ENCODE measurements around the gene ZC2HC1B. TPM values are rescaled to one million over a fixed set of nuclear protein-coding genes. Genes with fewer than 3 reads are reported as not detected.
"Not testable (repeated sequence)": the region's sequence is repeated elsewhere in the genome, so short reads cannot be mapped to it uniquely, and the experiment has no call there.

The ZC2HC1B gene
- polyA plus RNA-seq (ENCODE audit: insufficient read length in 12 of 12), result under 1 TPM in 2 of 12 donors, not detected in 10; 0.38 to 0.83 TPM
- long read RNA-seq, donor 1, result 0 reads
- long read RNA-seq, donor 2, result 0 reads
- long read RNA-seq, donor 3, result 0 reads
- long read RNA-seq, donor 4, result 0 reads
- long read RNA-seq, donor 5, result 0 reads
- long read RNA-seq, donor 6, result 0 reads
- long read RNA-seq, donor 7, result 0 reads
- long read RNA-seq, donor 8, result 0 reads
- long read RNA-seq, donor 9, result 0 reads
- long read RNA-seq, donor 10, result 0 reads
- long read RNA-seq, donor 11, result 0 reads

- no peak for DNase-seq
Observed at GRCh38 chr6:143864234-143864633, at the start of gene ZC2HC1B. Gene ZC2HC1B (plus strand): TSS chr6:143864474. CDS start chr6:143864540, 66 bp downstream.

GRCh38 chr6:143817621-143818020 is 46.7 kb upstream of the ZC2HC1B start:
- DNase-seq, result no peak

DNA sequence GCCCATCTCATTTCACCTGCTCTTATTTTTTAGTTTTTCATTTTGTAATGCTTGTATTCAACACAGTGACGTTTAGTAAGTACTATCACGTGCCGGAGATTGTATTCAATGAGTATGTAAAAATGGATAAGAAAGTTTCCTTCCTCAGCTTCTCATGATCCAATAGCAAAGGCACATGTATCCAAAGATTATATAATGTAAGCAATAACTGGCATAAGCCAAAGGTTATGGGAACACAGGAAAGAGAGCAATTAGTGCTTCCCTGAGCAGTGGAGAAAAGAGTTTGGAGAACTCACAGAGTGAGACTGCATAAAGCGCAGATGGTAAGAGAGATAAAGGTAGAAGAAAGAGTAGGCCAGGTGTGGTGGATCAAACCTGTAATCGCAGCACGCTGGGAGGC is 42.9 kb upstream of the ZC2HC1B start:
- no peak for DNase-seq

GRCh38 chr6:143822584-143823024 is 41.7 kb upstream of the ZC2HC1B start:
- no peak for DNase-seq

DNA sequence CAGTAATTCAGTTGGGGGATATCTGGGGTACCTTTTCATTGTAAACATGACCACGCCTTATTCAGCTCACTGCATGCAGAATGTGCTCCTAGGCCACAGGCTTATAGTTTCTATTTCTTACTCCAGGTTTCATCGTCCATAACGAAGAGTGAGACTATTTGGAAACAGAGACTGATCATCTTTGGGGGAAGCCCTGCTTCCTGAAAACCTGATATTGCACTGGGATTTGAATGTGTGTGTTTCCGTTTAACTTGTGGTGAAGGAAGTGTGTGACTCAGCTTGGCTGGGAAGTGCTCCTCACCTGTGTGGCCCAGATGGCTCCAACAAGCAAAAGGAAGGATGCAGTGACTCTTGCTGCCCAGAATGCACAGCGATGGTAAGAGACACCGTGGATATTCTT is 40.7 kb upstream of the ZC2HC1B start:
- no peak for DNase-seq

GRCh38 chr6:143828572-143828971 is 35.7 kb upstream of the ZC2HC1B start:
- DNase-seq, result no peak

GRCh38 chr6:143836150-143836549 is 28.1 kb upstream of the ZC2HC1B start:
- DNase-seq, result no peak

GRCh38 chr6:143838395-143838794 is 25.9 kb upstream of the ZC2HC1B start:
- DNase-seq, result no peak

DNA sequence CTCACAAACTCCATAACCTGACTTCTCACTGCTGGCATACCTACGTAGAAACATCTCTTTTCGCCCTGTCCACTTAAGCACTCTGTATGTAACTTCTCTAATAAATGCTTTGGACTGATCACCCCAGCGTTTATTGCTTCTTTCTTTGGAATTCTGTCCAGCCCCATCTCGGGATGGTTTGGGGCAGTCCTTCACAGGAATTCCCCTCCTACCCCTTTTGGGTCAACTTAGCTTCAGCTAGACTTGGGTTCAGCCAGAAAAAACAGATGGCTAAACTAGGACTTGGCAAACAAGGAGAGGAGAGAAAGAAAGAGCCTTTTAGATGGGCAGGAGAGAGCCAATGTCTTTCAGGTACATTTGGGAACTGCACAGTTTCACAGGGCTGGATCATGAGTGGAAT is 25.1 kb upstream of the ZC2HC1B start:
- no peak for DNase-seq

DNA sequence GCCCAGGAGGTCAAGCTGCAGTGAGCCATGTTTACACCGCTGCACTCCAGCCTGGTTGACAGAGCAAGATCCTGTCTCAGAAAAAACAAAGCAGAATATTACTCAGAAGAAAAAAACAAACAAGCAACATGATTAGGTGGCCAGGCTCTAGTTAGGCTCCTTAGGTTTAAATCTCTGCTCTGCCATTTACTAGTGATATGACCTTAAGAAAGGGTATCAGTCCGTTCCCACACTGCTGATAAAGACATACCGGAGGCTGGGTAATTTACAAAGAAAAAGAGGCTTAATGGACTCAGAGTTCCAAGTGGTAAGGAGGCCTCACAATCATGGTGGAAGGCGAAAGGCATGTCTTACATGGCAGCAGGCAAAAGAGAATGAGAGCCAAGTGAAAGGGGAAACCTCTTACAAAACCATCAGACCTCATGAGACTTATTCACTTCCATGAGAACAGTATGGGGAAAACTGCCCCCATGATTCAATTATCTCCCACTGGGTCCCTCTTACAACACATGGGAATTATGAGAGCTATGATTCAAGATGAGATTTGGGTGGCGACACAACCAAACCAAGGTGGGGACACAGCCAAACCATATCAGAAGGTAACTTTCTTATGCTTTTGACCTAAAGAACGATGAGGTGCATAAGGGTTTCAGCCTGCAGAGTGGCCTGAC is 23.5 kb upstream of the ZC2HC1B start:
- DNase-seq, result no peak

DNA sequence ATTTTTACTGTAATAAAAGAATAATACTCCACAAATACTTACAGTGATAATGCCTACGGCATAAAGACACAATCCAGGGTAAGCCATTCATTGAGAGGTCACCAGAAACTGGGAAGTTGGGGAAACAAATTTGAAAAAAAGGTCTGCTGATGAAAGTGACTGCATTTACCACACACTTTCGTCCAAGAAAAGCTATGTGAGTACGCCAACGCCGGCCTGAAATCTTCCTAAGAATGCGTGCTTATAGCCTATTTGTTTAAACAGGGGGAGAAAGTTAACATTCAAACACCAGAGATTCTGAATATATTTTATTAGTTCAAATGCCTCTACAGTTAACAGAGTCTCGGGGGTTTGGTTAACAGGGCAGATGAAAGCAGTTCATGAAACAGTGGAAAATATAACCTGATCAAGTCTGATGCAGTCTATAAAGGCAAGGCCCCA is 21.8 kb upstream of the ZC2HC1B start:
- DNase-seq, result no peak

DNA sequence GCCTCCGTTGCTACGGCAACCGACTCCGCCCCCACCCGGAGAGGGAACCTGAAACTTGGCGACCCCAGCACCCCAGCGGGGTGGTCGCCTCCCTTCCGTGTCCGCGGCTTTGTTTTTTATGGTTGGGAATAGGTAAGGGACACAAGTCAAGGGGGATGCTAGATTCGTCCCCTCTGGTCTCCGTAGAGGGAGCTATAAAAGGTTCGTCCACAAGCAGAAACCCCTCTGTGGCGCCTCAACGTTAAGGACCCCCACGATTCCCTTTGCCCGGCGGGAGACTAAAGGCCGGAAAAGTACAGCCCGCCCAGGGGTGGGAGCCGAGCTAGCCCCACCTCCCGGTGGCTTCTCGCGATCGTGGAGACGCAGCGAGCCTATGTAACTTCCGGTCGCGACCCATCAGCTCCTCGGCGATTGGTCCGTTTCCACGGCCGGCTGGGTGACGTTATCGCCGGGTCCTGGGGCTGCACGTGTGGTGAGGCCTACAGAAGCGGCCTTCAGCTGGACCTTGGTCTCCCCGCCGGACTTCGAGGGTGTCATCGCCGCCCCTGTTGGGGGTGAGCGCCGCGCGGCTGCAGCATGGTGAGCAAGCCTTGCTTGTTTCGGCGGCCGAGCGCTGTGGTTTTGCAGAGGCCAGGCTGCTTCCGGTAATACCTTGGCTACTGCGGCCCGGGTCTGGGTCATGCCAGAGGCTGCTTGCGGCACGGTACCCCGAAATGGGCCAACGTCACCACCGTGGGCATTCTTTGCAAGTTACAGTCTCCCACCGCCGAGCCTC is 21.2 kb upstream of the ZC2HC1B start, which contains the start of gene LTV1:
LTV1 (plus strand) TSS at position 437 of the 775 bp plus-strand sequence; CDS start at position 577, 140 bp downstream.
- DNase-seq, result peak; percentile 98

GRCh38 chr6:143843677-143843999 is 20.6 kb upstream of the ZC2HC1B start:
- no peak for DNase-seq

DNA sequence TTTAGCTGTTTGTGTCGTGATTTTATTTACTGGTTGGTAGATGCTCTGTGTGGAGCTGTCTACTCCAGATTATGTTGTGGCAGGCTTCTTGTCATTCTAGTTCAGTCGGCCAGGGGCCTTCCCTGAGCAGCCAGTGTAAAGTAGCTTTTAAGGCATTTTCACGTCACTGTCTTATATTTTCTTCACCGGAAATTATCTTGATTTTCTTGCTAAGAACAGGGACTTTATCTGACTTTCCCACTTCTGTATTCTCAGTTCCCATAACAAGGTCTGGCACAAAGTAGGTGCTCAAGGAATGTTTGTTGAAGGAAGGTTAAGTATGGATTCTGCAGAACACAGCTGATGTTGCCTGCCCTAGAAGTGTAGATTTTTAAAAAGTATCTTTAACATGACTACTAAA is 20.3 kb upstream of the ZC2HC1B start:
- DNase-seq, result no peak

DNA sequence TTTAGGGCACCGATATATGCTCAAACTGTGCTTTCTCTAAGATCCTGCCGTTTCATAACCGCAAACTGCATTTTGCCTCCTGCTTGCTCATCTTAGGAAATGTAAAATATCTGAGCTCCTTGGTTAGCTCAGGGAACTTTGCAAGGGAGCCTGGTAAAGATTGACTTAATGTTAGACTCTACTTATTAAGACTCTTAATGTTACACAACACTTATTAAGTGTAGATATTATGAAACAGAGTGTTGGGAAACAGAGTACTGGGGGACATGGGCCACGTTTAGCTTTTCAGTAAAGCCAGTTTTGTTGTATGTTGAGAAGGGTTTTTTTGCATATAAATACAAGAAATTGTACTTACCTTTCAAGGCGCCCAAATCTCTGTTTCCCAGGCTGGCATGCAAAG is 19.2 kb upstream of the ZC2HC1B start:
- no peak for DNase-seq

GRCh38 chr6:143851706-143852105 is 12.6 kb upstream of the ZC2HC1B start:
- not testable (repeated sequence) for DNase-seq

- DNase-seq, result not testable (repeated sequence)
Observed at GRCh38 chr6:143855057-143855456, 9.2 kb upstream of the ZC2HC1B start.

DNA sequence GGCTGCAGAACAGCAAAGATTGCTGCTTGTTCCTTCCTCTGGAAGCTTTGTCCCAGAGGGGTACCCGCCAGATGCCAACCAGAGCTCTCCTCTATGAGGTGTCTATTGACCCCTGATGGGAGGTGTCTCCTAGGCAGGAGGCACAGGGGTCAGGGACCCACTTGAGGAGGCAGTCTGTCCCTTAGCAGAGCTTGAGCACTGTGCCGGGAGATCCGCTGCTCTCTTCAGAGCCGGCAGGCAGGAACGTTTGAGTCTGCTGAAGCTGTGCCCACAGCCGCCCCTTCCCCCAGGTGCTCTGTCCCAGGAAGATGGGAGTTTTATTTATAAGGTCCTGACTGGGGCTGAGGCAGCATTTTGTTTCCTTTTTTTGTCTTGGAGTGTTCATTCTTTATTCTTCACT is 7.5 kb upstream of the ZC2HC1B start:
- not testable (repeated sequence) for DNase-seq

DNA sequence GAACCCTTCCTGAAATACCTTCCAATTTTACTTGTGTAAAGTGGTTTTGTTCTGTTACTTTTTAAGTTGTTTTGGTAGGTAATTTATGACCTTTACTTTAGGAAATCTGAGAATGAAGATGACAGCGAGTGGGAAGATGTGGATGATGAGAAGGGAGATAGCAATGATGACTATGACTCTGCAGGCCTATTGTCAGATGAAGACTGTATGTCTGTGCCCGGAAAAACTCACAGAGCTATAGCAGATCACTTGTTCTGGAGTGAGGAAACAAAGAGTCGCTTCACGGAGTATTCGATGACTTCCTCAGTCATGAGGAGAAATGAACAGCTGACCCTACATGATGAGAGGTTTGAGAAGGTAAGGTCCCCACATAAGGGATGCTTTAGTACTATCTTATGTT is 6.6 kb upstream of the ZC2HC1B start:
- DNase-seq, result no peak

- no peak for DNase-seq
Observed at GRCh38 chr6:143859891-143860660, 4.2 kb upstream of the ZC2HC1B start.

- DNase-seq, result no peak
Observed at GRCh38 chr6:143863771-143864170, 503 bp upstream of the ZC2HC1B start.

- DNase-seq, result no peak
Observed at GRCh38 chr6:143867236-143867635, 3.0 kb downstream of the ZC2HC1B start.
